Measurements from ENCODE around the gene KCTD8. TPM values are rescaled to one million over a fixed set of nuclear protein-coding genes. Genes with fewer than 3 reads are reported as not detected.

KCTD8 gene
- total and polyA plus RNA-seq, 7 experiments from 2014 or later, result not detected

- no peaks in the 10 kb centered on the region for H3K27me3 ChIP-seq (ENCODE audit: control insufficient read depth in 2 of 2, insufficient read depth in 2 of 2, low read length in 2 of 2)
- no peaks in the 10 kb centered on the region for H3K4me1 Mint-ChIP-seq
- POLR2A ChIA-PET, result no interaction called here
- H3K9me3 ChIP-seq (ENCODE audit: control insufficient read depth in 2 of 3, low read length in 3 of 3), result no peaks in the 10 kb centered on the region
- no peak overlapping the region for H3K4me3 ChIP-seq (ENCODE audit: low read length)
- ATAC-seq (no peak), DNase-seq (no peak)
- no peak overlapping the region for H3K27ac Mint-ChIP-seq
- intact Hi-C loops (cut with micrococcal nuclease), result no loop called here
- H3K4me1 ChIP-seq (ENCODE audit: control insufficient read depth in 2 of 2, insufficient read depth in 2 of 2, low read length in 2 of 2), result no peaks in the 10 kb centered on the region
- H3K36me3 ChIP-seq (ENCODE audit: control insufficient read depth in 2 of 3, insufficient read depth in 3 of 3, low read length in 3 of 3), result no peaks in the 10 kb centered on the region
- H3K27me3 Mint-ChIP-seq, result no peaks in the 10 kb centered on the region
- H3K36me3 Mint-ChIP-seq, result no peaks in the 10 kb centered on the region
- H3K9me3 Mint-ChIP-seq, result peaks cover 0 to 5% (median 0%) of the 10 kb centered on the region in 11 donors
- no peak overlapping the region for H3K27ac ChIP-seq (ENCODE audit: low read depth, low read length)
- CTCF ChIA-PET, result no interaction called here
- H3K4me3 Mint-ChIP-seq, result no peak overlapping the region
Measured at GRCh38 chr4:44326741-44327140, 121.9 kb downstream of the KCTD8 start.

- no peaks in the 10 kb centered on the region for H3K36me3 ChIP-seq (ENCODE audit: control insufficient read depth in 2 of 3, insufficient read depth in 3 of 3, low read length in 3 of 3)
Measured at GRCh38 chr4:44320833-44321232, 127.8 kb downstream of the KCTD8 start.

GRCh38 chr4:44319129-44319528 is 129.5 kb downstream of the KCTD8 start:
- Mint-ChIP-seq H3K9me3 (peaks cover 0 to 23% (median 5%) of the 10 kb centered on the region in 11 donors), H3K4me1 (no peaks in the 10 kb centered on the region), H3K36me3 (peaks cover 0 to 7% (median 0%) of the 10 kb centered on the region in 5 donors), H3K27me3 (no peaks in the 10 kb centered on the region), H3K27ac (no peak overlapping the region), H3K4me3 (no peak overlapping the region)
- ATAC-seq (no peak), DNase-seq (no peak)
- no peaks in the 10 kb centered on the region for H3K27me3 ChIP-seq (ENCODE audit: control insufficient read depth in 2 of 2, insufficient read depth in 2 of 2, low read length in 2 of 2)
- no peaks in the 10 kb centered on the region for H3K4me1 ChIP-seq (ENCODE audit: control insufficient read depth in 2 of 2, insufficient read depth in 2 of 2, low read length in 2 of 2)
- H3K4me3 ChIP-seq (ENCODE audit: low read length), result no peak overlapping the region
- H3K36me3 ChIP-seq (ENCODE audit: control insufficient read depth in 2 of 3, insufficient read depth in 3 of 3, low read length in 3 of 3), result no peaks in the 10 kb centered on the region
- intact Hi-C loops (cut with micrococcal nuclease), result no loop called here
- H3K9me3 ChIP-seq (ENCODE audit: control insufficient read depth in 2 of 3, low read length in 3 of 3), result no peaks in the 10 kb centered on the region
- POLR2A ChIA-PET, result no interaction called here
- CTCF ChIA-PET, result no interaction called here
- H3K27ac ChIP-seq (ENCODE audit: low read depth, low read length), result no peak overlapping the region

More at GRCh38 chr4:44320833-44321232, 127.8 kb downstream of the KCTD8 start:
- Mint-ChIP-seq H3K9me3 (peaks cover 0 to 23% (median 5%) of the 10 kb centered on the region in 11 donors), H3K36me3 (peaks cover 0 to 7% (median 0%) of the 10 kb centered on the region in 5 donors), H3K4me1 (no peaks in the 10 kb centered on the region), H3K27ac (no peak overlapping the region), H3K4me3 (no peak overlapping the region), H3K27me3 (no peaks in the 10 kb centered on the region)
- no peak for ATAC-seq
- intact Hi-C loops (cut with micrococcal nuclease), result no loop called here
- Histone ChIP-seq H3K9me3 (ENCODE audit: control insufficient read depth in 2 of 3, low read length in 3 of 3) (no peaks in the 10 kb centered on the region), H3K4me3 (ENCODE audit: low read length) (no peak overlapping the region), H3K4me1 (ENCODE audit: control insufficient read depth in 2 of 2, insufficient read depth in 2 of 2, low read length in 2 of 2) (no peaks in the 10 kb centered on the region), H3K27me3 (ENCODE audit: control insufficient read depth in 2 of 2, insufficient read depth in 2 of 2, low read length in 2 of 2) (no peaks in the 10 kb centered on the region), H3K27ac (ENCODE audit: low read depth, low read length) (no peak overlapping the region)
- DNase-seq, result no peak
- ChIA-PET CTCF (no interaction called here), POLR2A (no interaction called here)

- Mint-ChIP-seq H3K27ac (no peak overlapping the region), H3K36me3 (peaks cover 0 to 7% (median 0%) of the 10 kb centered on the region in 5 donors), H3K4me1 (no peaks in the 10 kb centered on the region), H3K4me3 (no peak overlapping the region), H3K27me3 (no peaks in the 10 kb centered on the region), H3K9me3 (peaks cover 0 to 20% (median 5%) of the 10 kb centered on the region in 11 donors)
- no peaks in the 10 kb centered on the region for H3K27me3 ChIP-seq (ENCODE audit: control insufficient read depth in 2 of 2, insufficient read depth in 2 of 2, low read length in 2 of 2)
- H3K9me3 ChIP-seq (ENCODE audit: control insufficient read depth in 2 of 3, low read length in 3 of 3), result no peaks in the 10 kb centered on the region
- POLR2A ChIA-PET, result no interaction called here
- no peak overlapping the region for H3K27ac ChIP-seq (ENCODE audit: low read depth, low read length)
- H3K4me3 ChIP-seq (ENCODE audit: low read length), result no peak overlapping the region
- DNase-seq, result no peak
- no peaks in the 10 kb centered on the region for H3K4me1 ChIP-seq (ENCODE audit: control insufficient read depth in 2 of 2, insufficient read depth in 2 of 2, low read length in 2 of 2)
- intact Hi-C loops (cut with micrococcal nuclease), result no loop called here
- no peaks in the 10 kb centered on the region for H3K36me3 ChIP-seq (ENCODE audit: control insufficient read depth in 2 of 3, insufficient read depth in 3 of 3, low read length in 3 of 3)
- no peak for ATAC-seq
- CTCF ChIA-PET, result no interaction called here
Measured at GRCh38 chr4:44313702-44314101, 134.9 kb downstream of the KCTD8 start.

GRCh38 chr4:44287505-44287904 is 161.1 kb downstream of the KCTD8 start:
- H3K27ac ChIP-seq (ENCODE audit: low read depth, low read length), result no peak overlapping the region
- H3K27ac Mint-ChIP-seq, result no peak overlapping the region
- peaks cover 0 to 28% (median 6%) of the 10 kb centered on the region in 11 donors for H3K9me3 Mint-ChIP-seq
- H3K36me3 Mint-ChIP-seq, result no peaks in the 10 kb centered on the region
- no peak overlapping the region for H3K4me3 ChIP-seq (ENCODE audit: low read length)
- H3K4me1 ChIP-seq (ENCODE audit: control insufficient read depth in 2 of 2, insufficient read depth in 2 of 2, low read length in 2 of 2), result no peaks in the 10 kb centered on the region
- no peaks in the 10 kb centered on the region for H3K27me3 Mint-ChIP-seq
- peaks cover 0 to 1% (median 0%) of the 10 kb centered on the region in 3 experiments for H3K9me3 ChIP-seq (ENCODE audit: control insufficient read depth in 2 of 3, low read length in 3 of 3)
- intact Hi-C loops (cut with micrococcal nuclease), result no loop called here
- DNase-seq (no peak), ATAC-seq (no peak)
- no peak overlapping the region for H3K4me3 Mint-ChIP-seq
- no peaks in the 10 kb centered on the region for H3K27me3 ChIP-seq (ENCODE audit: control insufficient read depth in 2 of 2, insufficient read depth in 2 of 2, low read length in 2 of 2)
- H3K4me1 Mint-ChIP-seq, result no peaks in the 10 kb centered on the region
- CTCF ChIA-PET, result no interaction called here
- H3K36me3 ChIP-seq (ENCODE audit: control insufficient read depth in 2 of 3, insufficient read depth in 3 of 3, low read length in 3 of 3), result no peaks in the 10 kb centered on the region
- POLR2A ChIA-PET, result no interaction called here

- peaks cover 0 to 20% (median 8%) of the 10 kb centered on the region in 11 donors for H3K9me3 Mint-ChIP-seq
- CTCF ChIA-PET, result no interaction called here
- intact Hi-C loops (cut with micrococcal nuclease), result no loop called here
- Histone ChIP-seq H3K9me3 (ENCODE audit: control insufficient read depth in 2 of 3, low read length in 3 of 3) (peaks cover 0 to 4% (median 0%) of the 10 kb centered on the region in 3 experiments), H3K36me3 (ENCODE audit: control insufficient read depth in 2 of 3, insufficient read depth in 3 of 3, low read length in 3 of 3) (no peaks in the 10 kb centered on the region), H3K4me1 (ENCODE audit: control insufficient read depth in 2 of 2, insufficient read depth in 2 of 2, low read length in 2 of 2) (no peaks in the 10 kb centered on the region), H3K27ac (ENCODE audit: low read depth, low read length) (no peak overlapping the region), H3K27me3 (ENCODE audit: control insufficient read depth in 2 of 2, insufficient read depth in 2 of 2, low read length in 2 of 2) (no peaks in the 10 kb centered on the region), H3K4me3 (ENCODE audit: low read length) (no peak overlapping the region)
- ATAC-seq, result no peak
- no peak for DNase-seq
- H3K27ac Mint-ChIP-seq, result no peak overlapping the region
- H3K4me1 Mint-ChIP-seq, result no peaks in the 10 kb centered on the region
- no peaks in the 10 kb centered on the region for H3K36me3 Mint-ChIP-seq
- no peak overlapping the region for H3K4me3 Mint-ChIP-seq
- POLR2A ChIA-PET, result no interaction called here
- H3K27me3 Mint-ChIP-seq, result no peaks in the 10 kb centered on the region
Measured at GRCh38 chr4:44279469-44279868, 169.1 kb downstream of the KCTD8 start.

GRCh38 chr4:44279066-44279465 is 169.5 kb downstream of the KCTD8 start:
- no peaks in the 10 kb centered on the region for H3K36me3 Mint-ChIP-seq
- no peak overlapping the region for H3K27ac Mint-ChIP-seq
- peaks cover 0 to 16% (median 7%) of the 10 kb centered on the region in 11 donors for H3K9me3 Mint-ChIP-seq
- Histone ChIP-seq H3K36me3 (ENCODE audit: control insufficient read depth in 2 of 3, insufficient read depth in 3 of 3, low read length in 3 of 3) (no peaks in the 10 kb centered on the region), H3K9me3 (ENCODE audit: control insufficient read depth in 2 of 3, low read length in 3 of 3) (peaks cover 0 to 4% (median 0%) of the 10 kb centered on the region in 3 experiments), H3K4me1 (ENCODE audit: control insufficient read depth in 2 of 2, insufficient read depth in 2 of 2, low read length in 2 of 2) (no peaks in the 10 kb centered on the region), H3K27ac (ENCODE audit: low read depth, low read length) (no peak overlapping the region), H3K4me3 (ENCODE audit: low read length) (no peak overlapping the region), H3K27me3 (ENCODE audit: control insufficient read depth in 2 of 2, insufficient read depth in 2 of 2, low read length in 2 of 2) (no peaks in the 10 kb centered on the region)
- ChIA-PET CTCF (no interaction called here), POLR2A (no interaction called here)
- no peaks in the 10 kb centered on the region for H3K4me1 Mint-ChIP-seq
- ATAC-seq (no peak), DNase-seq (no peak)
- no peaks in the 10 kb centered on the region for H3K27me3 Mint-ChIP-seq
- intact Hi-C loops (cut with micrococcal nuclease), result no loop called here
- no peak overlapping the region for H3K4me3 Mint-ChIP-seq

Data from naive thymus-derived CD4-positive, alpha-beta T cell (primary cell).